Activated CD8-positive, alpha-beta T cell treated with anti-CD3 and anti-CD28 coated beads for 36 hours (primary cell): ENCODE data around the gene KCNQ1OT1. TPM values are rescaled to one million over a fixed set of nuclear protein-coding genes. Genes with fewer than 3 reads are reported as not detected.

Source experiments
- ATAC-seq: fragments of 200-7000 bp; cut with Tn5 transposase; one replicate; pipeline ENCODE4 v1.10.0; 2021; ENCODE audit warnings: mild to moderate bottlenecking, moderate library complexity
- CTCF ChIA-PET: fragments of 350-600 bp; sonication (Branson Sonifier 250); formaldehyde crosslinking; loops from one replicate; lab custom pipeline; 2021; ENCODE audit warnings: antibody characterized with exemption; lab: Charles Lee
- POLR2A ChIA-PET: fragments of 350-600 bp; sonication (Branson Sonifier 250); formaldehyde crosslinking; loops from one replicate; lab custom pipeline; 2021; ENCODE audit warnings: antibody characterized with exemption; lab: Charles Lee
- DNase-seq: peaks from one replicate; pipeline ENCODE4 v3.0.0-alpha.2; 2020
- H3K27ac Mint-ChIP-seq: one replicate; pipeline ENCODE4 v1.8.0; 2021; ENCODE audit warnings: mild to moderate bottlenecking, mixed read lengths
- H3K27me3 Mint-ChIP-seq: one replicate; pipeline ENCODE4 v1.8.0; 2021; ENCODE audit warnings: mixed read lengths
- H3K36me3 Mint-ChIP-seq: one replicate; pipeline ENCODE4 v1.8.0; 2021; ENCODE audit warnings: low read depth, mixed read lengths
- H3K4me1 Mint-ChIP-seq: one replicate; pipeline ENCODE4 v1.8.0; 2021; ENCODE audit warnings: low read depth, mixed read lengths
- H3K4me3 Mint-ChIP-seq: one replicate; pipeline ENCODE4 v1.8.0; 2021; ENCODE audit warnings: mild to moderate bottlenecking, moderate library complexity, mixed read lengths
- H3K9me3 Mint-ChIP-seq: one replicate; pipeline ENCODE4 v1.8.0; 2021; ENCODE audit warnings: mixed read lengths
- intact Hi-C: fragments of 100-400 bp; cut with micrococcal nuclease; formaldehyde crosslinking; loops from one replicate; pipeline ENCODE4 v1.10.0; 2022
- total RNA-seq, 2 experiments: library from RNA; stranded (reverse); gene quantifications; one replicate each; pipeline ENCODE4 v1.2.3, GENCODE V29; 2021
- TF ChIP-seq, protein P1 (sequence below): fragments of 200-600 bp; IDR thresholded peaks from one replicate; pipeline ENCODE4 v1.8.0; 2022; ENCODE audit warnings: antibody characterized with exemption, mild to moderate bottlenecking

The KCNQ1OT1 gene
- total RNA-seq, 2 experiments from 2014 or later, result 0.22 to 0.23 TPM

DNA sequence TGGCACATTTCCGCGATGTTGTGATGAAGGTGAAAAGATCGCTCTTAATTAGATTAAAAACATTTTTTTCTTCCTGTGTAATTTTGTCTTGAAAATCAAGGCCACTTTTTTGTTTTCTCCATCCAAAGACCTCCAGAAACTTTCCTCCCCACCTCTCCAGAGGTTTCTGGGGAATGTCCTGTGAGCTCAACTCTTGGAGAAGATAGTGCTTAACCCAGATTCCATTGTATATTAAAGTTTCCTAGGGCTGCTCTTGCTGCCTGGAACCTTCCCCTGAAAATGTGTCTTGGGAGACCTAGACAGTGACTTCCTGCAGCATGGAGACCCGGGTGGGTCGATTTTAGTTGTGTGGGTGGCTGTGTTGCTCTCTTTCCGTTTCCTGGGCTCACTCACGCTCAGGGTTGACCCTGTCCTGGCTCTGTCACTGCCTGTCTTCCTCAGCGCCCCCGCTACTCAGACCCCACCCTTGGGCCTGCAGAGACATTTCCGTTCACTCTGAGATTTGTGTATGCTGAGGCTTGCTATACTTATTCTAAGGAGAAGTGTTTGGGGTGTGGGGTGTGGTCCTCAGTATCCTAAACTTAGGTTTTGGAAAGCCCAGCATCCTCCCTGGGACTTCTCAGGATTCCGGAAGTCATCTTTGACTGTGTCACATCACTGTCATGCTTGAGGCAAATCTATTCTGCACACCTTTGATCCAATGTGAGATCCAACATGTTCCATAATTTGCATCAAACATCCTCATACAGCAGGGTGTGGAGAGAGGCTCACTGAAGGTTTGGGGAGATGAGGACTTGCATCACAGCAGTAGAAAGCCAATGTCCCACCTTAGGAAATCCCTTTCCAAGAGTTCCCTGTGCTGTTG, 47.2 kb downstream of the KCNQ1OT1 start:
- Mint-ChIP-seq H3K27ac (no peak overlapping the region), H3K4me1 (peaks cover 3% of the 10 kb centered on the region), H3K27me3 (no peaks in the 10 kb centered on the region), H3K36me3 (peaks cover 20% of the 10 kb centered on the region), H3K4me3 (no peak overlapping the region), H3K9me3 (peaks cover 20% of the 10 kb centered on the region)
- DNase-seq (no peak), ATAC-seq (no peak)
- CTCF ChIA-PET, result interaction anchor here (1.3 kb wide), 1 partner anchor 119 kb away, joined by 3 read pairs; no protein-coding TSS in a partner anchor
- TF ChIP-seq, protein P1, sequence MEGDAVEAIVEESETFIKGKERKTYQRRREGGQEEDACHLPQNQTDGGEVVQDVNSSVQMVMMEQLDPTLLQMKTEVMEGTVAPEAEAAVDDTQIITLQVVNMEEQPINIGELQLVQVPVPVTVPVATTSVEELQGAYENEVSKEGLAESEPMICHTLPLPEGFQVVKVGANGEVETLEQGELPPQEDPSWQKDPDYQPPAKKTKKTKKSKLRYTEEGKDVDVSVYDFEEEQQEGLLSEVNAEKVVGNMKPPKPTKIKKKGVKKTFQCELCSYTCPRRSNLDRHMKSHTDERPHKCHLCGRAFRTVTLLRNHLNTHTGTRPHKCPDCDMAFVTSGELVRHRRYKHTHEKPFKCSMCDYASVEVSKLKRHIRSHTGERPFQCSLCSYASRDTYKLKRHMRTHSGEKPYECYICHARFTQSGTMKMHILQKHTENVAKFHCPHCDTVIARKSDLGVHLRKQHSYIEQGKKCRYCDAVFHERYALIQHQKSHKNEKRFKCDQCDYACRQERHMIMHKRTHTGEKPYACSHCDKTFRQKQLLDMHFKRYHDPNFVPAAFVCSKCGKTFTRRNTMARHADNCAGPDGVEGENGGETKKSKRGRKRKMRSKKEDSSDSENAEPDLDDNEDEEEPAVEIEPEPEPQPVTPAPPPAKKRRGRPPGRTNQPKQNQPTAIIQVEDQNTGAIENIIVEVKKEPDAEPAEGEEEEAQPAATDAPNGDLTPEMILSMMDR, result no peak
- POLR2A ChIA-PET, result no interaction called here
- intact Hi-C loops, result no loop called here

- CTCF ChIA-PET, result no interaction called here
- TF ChIP-seq, protein P1, result no peak
- ATAC-seq, result no peak
- DNase-seq, result no peak
- peaks cover 26% of the 10 kb centered on the region for H3K9me3 Mint-ChIP-seq
- H3K36me3 Mint-ChIP-seq, result peaks cover 26% of the 10 kb centered on the region
- H3K4me3 Mint-ChIP-seq, result no peak overlapping the region
- POLR2A ChIA-PET, result no interaction called here
- H3K27ac Mint-ChIP-seq, result no peak overlapping the region
- H3K27me3 Mint-ChIP-seq, result no peaks in the 10 kb centered on the region
- intact Hi-C loops, result no loop called here
- peaks cover 3% of the 10 kb centered on the region for H3K4me1 Mint-ChIP-seq
Measured at GRCh38 chr11:2651826-2652271, 47.9 kb downstream of the KCNQ1OT1 start.

DNA sequence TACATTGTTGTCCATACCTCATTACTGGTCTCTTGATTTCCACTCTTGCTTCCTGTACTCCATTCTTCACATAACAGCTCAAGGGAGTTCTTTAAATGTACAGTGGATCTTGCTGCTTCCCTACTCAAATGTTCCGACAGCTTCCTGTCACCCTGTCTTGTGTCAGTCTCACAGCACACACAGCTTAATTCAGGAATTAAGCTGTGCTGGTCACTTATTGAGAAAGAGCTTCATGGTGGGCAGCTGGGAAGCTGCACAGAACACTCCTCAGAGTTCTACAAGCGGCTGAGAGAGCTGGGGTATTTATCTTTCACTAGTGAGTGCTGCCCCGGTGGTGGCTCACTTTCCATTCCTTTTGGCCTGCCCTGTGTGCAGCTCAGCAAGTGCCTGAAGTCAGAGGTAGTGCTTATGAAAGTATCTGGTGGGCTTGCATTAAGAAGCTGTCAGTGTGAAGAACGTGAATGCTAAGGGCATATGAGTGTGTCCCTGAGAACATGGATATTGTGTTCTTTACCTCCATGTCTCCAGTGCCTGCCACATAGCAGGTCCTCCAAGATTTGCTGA, 48.7 kb downstream of the KCNQ1OT1 start:
- POLR2A ChIA-PET, result no interaction called here
- Mint-ChIP-seq H3K4me1 (no peaks in the 10 kb centered on the region), H3K27me3 (no peaks in the 10 kb centered on the region), H3K9me3 (peaks cover 26% of the 10 kb centered on the region), H3K36me3 (peaks cover 26% of the 10 kb centered on the region), H3K4me3 (no peak overlapping the region), H3K27ac (no peak overlapping the region)
- ATAC-seq (no peak), DNase-seq (no peak)
- intact Hi-C loops, result no loop called here
- TF ChIP-seq, protein P1, result no peak
- CTCF ChIA-PET, result interaction anchor here (1.0 kb wide), 1 partner anchor 120 kb away, joined by 3 read pairs; no protein-coding TSS in a partner anchor

DNA sequence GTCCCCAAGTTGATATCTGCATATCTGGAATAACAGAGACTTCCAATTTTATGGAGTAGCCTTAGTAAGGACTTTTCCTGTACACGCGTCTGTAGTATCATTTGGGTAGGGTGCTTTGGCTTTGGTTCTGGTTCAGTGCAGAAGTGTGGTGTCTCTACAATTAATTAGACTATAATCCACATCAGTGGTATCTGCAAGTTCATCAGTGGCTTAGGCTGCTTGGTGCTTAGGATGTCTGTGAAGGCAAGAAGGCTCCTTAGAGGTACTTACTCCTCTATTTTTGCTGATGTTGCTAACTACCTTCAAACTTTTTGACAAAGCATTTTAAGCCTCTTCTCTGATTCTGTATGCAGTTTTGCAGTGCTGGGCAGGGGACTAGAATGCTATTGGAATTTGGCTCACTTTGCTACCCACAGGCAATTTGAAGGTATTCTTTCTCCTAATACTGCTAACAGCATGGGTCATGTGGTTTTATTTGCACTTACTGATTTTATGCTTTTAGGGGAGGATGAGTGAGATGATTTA, 49.4 kb downstream of the KCNQ1OT1 start:
- DNase-seq (no peak), ATAC-seq (no peak)
- Mint-ChIP-seq H3K4me3 (no peak overlapping the region), H3K27me3 (no peaks in the 10 kb centered on the region), H3K4me1 (no peaks in the 10 kb centered on the region), H3K27ac (no peak overlapping the region), H3K36me3 (peaks cover 31% of the 10 kb centered on the region), H3K9me3 (peaks cover 30% of the 10 kb centered on the region)
- CTCF ChIA-PET, result interaction anchor here (1.0 kb wide), 1 partner anchor 119 kb away, joined by 3 read pairs; no protein-coding TSS in a partner anchor
- intact Hi-C loops, result no loop called here
- POLR2A ChIA-PET, result no interaction called here
- TF ChIP-seq, protein P1, result no peak
